Activated CD4-positive, alpha-beta T cell treated with anti-CD3 and anti-CD28 coated beads, Interleukin-10, Interleukin-2, amounts not matched to agents 100 ng/mL and 50 ng/mL, durations not matched to agents 16 hours and 8 hours (primary cell): ENCODE measurements around the gene OTOP3.
"Not testable (repeated sequence)": the region's sequence is repeated elsewhere in the genome, so short reads cannot be mapped to it uniquely, and the experiment has no call there.

Experiments
- DNase-seq: peaks from one replicate; pipeline ENCODE4 v3.0.0-alpha.2; 2020

The OTOP3 gene, protein sequence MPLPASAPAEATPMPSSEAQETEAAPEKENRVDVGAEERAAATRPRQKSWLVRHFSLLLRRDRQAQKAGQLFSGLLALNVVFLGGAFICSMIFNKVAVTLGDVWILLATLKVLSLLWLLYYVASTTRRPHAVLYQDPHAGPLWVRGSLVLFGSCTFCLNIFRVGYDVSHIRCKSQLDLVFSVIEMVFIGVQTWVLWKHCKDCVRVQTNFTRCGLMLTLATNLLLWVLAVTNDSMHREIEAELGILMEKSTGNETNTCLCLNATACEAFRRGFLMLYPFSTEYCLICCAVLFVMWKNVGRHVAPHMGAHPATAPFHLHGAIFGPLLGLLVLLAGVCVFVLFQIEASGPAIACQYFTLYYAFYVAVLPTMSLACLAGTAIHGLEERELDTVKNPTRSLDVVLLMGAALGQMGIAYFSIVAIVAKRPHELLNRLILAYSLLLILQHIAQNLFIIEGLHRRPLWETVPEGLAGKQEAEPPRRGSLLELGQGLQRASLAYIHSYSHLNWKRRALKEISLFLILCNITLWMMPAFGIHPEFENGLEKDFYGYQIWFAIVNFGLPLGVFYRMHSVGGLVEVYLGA

GRCh38 chr17:74935585-74936469 lies at the start of gene OTOP3:
Gene OTOP3, plus strand, starts transcription at chr17:74935898. Its CDS starts 24 bp downstream, at chr17:74935922.
- no peak for DNase-seq

DNA sequence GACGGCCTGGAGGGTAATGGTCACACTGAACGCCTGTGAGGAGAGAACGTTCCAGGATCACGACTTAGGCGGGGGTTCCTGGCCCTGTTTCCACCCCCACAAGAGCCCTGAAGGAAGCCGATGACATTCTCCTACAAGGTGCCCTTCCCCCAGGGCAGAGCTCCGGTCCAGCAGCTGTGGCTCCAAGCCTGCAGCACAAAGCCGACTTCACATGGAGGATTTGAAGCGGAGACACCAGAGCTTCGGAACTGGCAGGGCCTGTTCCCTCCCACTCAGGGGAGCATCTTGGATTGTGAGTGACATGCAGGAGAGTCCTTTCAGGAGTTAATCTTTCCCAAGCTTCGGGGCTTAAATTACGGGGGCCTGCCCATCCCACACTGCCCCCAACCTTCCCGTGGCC lies 47.2 kb upstream of the OTOP3 start:
- DNase-seq, result no peak

DNA sequence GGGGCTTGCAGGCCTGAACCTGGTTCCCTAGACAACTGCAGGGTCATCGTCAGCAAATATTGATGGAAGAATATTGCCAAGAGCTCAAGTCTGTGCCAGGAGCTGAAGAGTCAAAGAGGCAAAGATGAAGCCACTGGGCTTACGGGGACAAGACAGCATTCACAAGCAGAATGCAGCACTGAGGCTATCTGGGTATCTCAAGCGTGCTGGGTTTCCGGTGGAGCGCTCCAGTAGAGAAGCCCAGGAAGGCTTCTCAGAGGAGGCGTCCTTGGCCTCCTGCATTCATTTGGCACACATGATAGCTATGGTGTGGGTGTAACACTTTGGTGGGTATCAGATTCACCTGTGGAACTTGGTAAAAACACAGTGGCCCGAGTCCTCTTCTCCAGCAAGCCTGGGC lies 45.1 kb upstream of the OTOP3 start:
- no peak for DNase-seq

GRCh38 chr17:74892013-74892841 lies 43.5 kb upstream of the OTOP3 start:
- DNase-seq, result no peak

DNA sequence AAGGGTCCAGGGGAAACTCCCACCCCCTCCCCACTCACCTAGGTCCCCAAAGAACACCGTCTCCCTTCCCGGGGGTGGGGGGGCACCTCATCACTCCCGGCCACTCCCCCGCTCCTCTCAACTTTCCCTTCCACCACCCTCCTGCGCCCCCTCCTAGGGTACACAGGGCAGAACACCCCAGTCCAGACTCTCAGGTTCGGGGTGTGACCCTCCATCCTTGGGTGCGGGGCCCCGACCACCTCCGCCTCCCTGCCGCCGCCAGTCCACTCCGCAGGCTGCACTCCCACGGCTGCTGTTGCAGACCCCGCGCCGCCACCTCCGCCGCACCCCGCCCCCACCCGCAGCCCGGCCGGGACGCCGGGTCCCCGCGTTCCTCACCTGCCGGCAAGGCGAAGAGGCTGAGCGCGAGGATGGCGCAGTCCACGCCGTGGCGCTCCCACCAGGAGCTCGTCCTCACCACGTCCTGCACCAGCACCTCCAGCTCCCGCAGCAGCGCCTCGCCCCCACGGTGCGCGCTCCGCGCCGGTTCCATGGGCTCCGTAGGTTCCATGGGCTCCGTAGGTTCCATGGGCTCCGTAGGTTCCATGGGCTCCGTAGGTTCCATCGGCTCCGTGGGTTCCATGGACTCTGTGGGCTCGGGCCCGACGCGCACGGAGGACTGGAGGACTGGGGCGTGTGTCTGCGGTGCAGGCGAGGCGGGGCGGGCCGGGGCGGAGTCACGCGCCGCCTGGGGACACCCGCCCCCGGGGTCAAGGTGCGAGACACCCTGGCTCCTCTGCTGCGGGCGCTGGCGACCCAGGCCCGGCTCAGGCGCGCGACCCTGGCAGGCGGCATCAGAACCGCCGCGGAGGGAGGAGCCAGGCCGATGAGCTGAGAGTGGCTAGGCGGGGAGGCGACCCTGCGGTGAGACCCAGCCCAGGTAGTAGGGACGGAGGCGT lies 42.5 kb upstream of the OTOP3 start, which contains the start of gene FADS6:
FADS6 (minus strand) TSS at position 660 of the 938 bp plus-strand sequence; CDS start at position 622, 38 bp downstream.
- no peak for DNase-seq

DNA sequence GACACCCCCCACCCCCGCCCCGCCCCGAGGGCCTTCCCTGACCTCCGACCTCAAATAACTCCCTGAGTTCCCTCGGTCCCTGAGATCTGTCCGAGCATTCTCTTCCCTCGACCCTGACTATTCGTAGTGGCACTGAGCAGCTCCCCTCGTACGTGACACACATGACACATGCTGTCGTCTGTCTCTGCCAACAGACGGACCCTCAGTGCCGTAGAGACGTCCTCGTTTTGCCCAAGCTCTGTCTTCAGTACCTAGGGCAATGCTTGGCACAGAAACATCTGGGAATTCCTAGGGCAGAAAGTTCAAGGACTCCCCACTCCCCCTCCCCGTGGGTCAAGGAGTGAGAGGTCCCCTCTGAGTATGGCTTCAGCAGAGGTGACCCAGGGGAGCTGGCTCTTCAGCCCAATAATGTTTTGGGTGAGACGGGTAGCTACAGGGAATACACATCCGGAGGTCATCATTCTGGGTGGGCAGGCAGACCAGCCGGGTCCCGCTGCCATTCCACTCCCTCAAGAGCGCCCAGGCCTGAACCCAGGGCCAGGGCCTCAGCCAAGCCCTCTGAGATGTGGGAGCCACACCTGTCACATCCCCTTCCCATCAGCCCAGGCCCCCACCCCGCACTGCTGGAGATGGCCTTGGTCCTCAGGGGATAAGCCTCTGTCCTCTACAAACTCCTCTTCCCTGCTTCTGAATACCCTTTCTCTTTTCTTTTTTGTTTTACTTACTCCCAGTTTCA lies 41.6 kb upstream of the OTOP3 start:
- no peak for DNase-seq

DNA sequence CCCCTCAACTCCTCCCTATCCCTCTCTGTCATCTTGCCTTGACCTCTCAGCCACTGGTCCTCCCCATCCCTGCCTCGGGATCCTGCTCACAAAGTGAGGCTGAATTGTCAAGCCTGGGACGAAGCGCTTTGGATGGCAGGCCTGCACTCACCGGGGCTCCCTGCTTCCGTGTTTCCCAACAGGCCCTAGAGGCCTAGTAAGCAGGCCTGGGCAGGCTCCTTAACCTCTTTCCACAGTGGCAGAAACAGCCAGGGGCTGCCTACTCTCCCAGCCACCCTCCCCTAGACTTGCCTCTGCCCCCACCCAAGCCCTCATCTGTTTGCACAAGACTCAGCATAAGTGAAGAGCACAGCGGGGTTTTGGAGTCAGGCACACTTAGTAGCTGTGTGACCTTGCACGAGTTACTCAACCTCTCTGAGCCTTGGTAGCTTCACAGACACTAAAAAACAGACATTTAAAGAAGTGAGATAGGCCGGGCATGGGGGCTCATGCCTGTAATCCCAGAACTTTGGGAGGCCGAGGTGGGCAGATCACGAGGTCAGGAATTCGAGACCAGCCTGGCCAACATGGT lies 37.2 kb upstream of the OTOP3 start:
- no peak for DNase-seq

DNA sequence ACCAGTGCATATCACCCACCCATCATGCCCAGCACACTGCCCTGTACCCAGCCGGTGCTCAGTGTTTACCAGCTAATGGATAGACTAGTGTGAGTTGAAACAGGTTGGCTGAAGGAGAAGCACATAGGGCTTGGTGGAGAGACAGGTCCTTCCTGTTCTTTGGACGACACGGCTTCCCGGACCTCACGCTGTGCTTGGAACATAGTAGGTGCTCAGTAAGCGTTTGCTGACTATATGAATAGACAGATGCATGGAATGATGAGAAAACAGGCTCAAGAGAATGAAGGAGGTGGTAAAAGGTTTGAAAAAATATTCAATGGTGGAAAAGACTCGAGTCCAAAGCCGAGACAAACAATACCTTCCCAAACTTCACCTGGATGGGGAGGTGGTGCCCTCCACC lies 35.5 kb upstream of the OTOP3 start:
- no peak for DNase-seq

GRCh38 chr17:74901353-74902135 lies 34.2 kb upstream of the OTOP3 start:
- DNase-seq, result no peak

DNA sequence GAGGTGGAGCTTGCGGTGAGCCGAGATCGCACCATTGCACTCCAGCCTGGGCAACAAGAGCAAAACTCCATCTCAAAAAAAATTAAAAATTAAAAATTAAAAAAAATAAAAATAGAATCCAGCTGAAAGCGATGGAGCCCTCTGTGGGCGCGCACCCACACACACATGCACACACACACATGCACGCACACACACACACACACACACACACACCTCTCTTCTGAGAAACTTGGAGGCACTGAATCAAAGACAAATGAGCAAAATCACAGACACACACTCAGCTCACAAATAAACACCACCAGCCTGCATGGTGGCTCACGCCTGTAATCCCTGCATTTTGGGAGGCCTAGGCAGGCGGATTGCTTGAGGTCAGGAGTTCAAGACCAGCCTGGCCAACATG lies 32.7 kb upstream of the OTOP3 start:
- no peak for DNase-seq

GRCh38 chr17:74903671-74904070 lies 32.0 kb upstream of the OTOP3 start:
- no peak for DNase-seq

GRCh38 chr17:74904687-74905409 lies 30.9 kb upstream of the OTOP3 start:
- DNase-seq, result no peak

DNA sequence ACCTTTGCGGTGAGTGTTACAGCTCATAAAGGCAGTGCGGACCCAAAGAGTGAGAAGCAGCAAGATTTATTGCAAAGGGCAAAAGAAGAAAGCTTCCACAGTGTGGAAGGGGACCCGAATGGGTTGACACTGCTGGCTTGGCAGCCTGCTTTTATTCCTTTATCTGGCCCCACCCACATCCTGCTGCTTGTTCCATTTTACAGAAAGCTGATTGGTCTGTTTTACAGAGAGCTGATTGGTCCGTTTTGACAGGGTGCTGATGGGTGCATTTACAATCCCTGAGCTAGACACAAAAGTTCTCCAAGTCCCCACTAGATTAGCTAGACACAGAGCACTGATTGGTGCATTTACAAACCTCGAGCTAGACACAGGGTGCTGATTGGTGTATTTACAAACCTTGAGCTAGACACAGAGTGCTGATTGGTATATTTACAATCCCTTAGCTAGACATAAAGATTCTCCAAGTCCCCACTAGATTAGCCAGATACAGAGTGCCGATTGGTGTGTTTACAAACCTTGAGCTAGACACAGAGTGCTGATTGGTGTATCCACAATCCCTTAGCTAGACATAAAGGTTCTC lies 29.4 kb upstream of the OTOP3 start:
- not testable (repeated sequence) for DNase-seq

GRCh38 chr17:74907012-74907411 lies 28.7 kb upstream of the OTOP3 start:
- DNase-seq, result no peak

- DNase-seq, result not testable (repeated sequence)
Measured at GRCh38 chr17:74909097-74909496, 26.6 kb upstream of the OTOP3 start.

- DNase-seq, result not testable (repeated sequence)
Measured at GRCh38 chr17:74911423-74911822, 24.3 kb upstream of the OTOP3 start.

DNA sequence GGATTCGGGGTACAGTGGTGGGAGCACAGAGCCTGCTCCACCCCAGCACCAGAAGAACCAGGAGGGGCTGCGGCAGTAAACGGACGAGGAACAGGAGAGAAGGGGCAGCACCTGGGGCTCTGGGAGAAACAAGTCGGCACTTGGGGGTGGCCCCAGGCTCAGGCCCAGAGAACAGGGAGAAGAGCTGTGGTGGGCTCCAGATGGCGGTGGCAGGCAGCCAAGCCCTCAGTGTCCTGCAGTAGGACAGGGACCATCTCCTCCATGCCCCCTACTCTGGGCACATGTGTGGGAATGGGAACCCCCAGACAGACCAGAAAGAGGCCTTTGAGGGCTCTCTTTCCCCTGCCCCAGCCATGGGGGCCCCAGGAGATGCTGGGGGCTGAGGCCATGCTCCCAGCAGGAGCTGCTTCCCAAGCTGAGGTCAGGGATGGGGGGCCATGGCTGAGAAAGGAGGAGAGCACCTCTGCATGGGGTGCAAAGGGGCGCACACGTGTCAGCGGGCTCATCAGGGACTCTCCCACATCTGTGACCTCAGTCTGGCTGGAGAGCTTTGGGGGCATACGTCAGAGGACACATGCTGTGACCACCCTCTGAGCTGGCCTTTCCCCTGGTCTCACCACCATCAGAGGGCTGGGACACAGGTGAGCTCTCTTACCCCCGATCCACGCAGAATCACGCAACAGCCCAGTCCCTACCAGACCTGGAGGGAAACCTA lies 19.4 kb upstream of the OTOP3 start:
- DNase-seq, result no peak

DNA sequence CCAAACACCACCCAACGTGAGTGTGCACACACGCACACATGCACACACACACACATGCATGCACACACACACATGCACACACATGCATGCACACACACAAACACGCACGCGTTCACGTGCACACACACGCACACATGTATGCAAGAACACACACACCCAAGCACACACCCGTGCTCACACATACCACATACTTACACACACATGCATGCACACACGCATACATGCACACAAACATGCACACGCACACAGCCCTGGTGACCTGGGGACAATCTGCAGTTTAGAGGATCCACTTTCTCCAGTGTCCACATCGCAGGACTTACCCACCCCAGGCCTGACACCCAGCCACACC lies 18.9 kb upstream of the OTOP3 start:
- no peak for DNase-seq
